NCI-H2107 treated with DMSO at 0.1 percent for 48 hours (cell line): Measurements from ENCODE around the gene KCNN4.

Experiments
- DNase-seq: peaks from one replicate; lab custom pipeline; 2025; ENCODE audit not compliant: unreplicated experiment; lab: John Stamatoyannopoulos, UW

KCNN4 gene

DNA sequence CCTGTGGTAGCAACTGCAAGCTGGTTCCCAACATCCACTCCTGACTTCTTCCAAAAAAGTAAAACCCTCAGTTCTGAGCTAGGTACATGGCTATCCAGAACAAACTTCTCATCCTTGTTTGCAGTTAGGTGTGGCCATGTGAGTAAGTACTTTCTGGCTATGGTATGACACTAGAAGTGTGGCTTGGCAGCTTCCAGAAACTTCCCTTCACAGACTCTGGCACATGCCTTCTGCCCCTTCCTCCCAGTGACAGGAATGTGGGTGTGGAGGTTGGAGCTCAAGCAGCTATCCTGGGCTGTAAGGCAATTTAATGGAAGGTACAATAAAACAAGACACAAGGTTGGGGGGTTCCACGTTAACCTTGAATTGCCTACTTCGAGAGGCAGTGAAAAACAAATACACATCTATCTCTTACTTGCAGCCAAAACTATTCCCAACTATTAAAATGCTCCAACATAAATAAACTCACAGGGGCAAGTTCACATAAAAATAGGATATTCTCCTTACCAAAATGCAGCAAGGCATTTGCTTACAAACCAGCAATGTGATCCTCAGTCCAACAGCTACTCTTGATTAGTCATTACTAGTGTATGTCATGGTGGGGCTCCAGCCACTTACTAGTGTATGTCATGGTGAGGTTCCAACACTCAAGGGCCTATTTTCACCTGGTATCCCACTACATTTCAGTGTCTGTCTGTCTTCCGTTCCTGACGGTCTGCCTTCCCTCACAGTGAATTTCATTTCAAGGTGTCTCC, 29.1 kb downstream of the KCNN4 start:
- no peak for DNase-seq

DNA sequence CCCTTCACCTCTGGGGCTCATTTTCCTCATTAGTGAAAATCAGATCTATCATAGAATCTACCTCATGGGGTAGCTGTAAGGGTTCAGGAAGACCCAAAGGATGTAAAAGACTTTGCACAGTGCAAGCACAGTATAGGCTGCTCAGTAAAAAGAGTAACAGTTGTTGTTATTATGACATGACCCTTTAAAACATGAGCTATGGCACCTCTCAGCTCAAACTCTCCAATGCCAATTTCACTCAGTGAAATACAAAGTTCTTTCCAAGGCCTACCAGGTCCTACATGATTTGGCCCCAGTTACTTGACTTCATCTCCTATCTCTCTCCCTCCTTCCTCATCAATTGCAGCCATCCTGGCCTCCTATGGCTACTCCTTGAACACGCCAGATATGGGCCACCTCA, 30.9 kb downstream of the KCNN4 start:
- no peak for DNase-seq

DNA sequence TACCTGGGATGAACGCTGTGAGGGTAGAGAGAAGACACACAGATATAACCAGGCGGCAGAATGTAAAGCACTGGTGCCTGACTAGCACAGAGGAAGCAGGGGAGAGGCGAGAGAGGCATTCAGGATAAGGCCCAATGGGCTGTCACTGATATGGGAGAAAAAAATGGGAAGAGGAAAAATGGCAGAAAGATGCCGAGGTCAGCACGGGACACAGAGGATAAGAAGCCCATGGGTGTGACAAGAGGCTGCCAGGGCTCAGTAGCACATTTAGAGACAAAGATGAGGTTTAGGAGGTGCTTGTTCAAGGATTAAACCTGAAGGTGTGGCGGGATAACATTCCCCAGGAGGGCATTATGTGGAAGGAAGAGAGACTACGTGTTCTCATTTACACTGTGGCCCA, 31.6 kb downstream of the KCNN4 start:
- DNase-seq = no peak

DNA sequence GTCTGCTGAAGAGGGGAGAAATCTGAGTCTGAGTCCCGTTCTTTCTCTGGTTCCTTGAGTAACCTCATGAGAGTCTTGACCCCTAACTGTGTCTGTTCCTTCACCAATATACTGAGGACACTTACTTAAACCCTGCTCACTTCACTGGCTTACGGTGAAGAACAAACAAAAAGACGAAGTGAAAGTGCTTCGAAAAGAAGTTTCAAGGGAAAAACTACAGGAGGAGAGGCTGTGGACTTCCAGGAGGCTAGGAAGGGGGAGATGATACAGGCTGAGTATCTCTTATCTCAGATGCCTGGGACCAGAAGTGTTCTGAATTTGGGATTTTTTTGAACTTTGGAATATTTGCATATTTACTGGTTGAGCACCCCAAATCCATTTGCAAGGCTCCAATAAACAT, 32.1 kb downstream of the KCNN4 start:
- DNase-seq = no peak

DNA sequence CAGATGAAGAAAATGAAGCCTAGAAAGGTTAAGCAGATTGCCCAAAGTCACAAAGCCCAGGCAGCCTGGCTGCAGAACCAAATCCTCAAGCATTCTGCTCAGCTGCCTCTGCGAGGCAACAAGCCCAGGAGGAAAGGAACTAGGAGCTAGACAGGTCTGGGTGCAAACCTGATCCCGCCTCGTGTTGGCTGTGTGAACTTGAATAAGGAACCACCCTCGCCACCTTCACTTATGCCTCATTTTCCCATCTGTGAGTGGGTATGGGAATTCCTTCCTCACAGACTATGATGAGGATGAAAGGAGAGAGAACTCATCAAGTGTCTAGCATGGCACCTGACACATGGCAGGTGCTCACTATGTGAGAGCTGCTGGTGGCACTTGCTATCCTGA, 32.6 kb downstream of the KCNN4 start:
- DNase-seq = no peak

DNA sequence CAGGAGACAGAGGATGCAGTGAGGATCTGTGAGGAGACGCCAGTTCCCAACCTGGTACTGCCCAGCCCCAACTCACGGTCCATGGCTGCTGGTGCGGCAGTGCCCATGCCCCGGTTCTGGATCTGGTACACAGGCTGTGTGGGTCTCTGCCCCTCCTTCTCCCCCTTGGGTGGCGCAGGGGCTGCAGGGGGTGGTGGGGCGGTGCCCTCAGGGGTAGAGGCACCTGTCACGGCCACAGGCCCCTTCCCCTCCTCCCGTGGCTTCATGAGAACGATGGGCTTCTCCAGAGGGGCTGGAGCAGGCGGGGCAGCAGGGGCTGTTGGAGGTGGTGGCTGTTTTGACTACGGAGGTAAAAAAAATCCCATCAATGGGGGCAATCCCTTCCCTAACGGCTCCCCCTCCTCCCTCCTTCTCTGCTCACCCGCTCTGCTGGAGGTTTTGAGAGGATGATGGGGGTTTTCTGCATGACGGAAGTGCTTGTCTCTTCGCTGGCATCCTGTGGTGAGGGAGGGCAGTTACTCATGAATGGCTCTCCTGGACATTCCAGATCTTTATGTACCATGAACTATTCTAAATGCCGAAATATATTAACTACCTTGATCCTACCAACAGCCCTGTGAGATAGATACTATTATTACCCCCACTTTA, 33.1 kb downstream of the KCNN4 start:
- DNase-seq = no peak

DNA sequence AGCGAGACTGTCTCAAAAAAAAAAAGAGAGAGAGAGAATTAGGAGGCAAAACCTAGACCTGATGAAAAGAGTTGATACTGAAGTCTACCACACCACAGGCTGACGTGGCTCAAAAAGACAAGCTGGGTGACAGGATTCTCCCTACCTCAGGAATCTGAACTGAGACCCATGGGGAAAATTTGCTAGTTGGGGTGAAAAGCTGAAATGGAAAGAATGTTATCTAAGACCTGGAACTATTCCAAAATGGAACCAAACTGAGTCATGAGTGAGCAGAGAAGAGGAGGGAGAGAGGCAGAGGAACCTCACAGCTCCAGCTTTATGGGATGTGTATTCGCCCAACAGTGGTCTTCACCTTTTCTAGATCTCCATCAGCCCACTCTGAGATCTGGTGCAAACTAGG, 37.7 kb downstream of the KCNN4 start:
- no peak for DNase-seq

DNA sequence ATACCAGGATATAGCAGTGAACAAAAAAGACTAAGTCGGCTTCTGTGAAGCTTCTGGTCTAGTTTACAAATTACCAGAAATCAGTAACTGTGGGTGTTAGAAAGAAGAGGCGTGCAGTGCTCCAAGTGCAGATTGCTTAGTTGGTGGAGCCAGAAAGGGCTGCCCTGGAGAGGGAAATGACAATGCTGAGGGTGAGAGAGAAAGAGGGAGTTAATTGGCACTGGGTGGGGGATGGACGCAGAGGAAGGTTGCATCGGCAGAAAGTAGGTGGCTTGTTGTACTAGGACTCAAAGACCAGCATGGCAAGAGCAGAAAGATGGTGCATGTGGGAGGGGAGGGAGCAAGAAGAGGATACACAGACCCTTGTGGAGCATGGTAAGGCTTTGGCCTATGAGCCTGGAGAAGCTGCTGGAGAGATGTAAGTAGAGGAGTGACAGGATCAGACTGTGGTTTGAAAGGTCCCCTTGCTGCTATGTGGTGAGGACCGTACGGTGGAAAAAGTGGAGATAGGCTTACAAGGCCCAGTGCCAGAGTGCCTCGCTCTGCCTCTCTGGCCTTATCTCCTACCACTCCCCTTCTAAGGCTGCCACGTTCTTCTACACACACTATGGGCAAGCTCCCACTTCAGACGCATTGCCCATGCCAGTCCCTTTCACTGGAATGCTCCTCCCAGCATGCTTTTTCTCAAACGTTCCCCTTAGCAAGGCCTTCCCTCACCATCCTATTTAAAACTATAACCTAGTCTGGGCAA, 39.5 kb downstream of the KCNN4 start:
- DNase-seq = no peak

DNA sequence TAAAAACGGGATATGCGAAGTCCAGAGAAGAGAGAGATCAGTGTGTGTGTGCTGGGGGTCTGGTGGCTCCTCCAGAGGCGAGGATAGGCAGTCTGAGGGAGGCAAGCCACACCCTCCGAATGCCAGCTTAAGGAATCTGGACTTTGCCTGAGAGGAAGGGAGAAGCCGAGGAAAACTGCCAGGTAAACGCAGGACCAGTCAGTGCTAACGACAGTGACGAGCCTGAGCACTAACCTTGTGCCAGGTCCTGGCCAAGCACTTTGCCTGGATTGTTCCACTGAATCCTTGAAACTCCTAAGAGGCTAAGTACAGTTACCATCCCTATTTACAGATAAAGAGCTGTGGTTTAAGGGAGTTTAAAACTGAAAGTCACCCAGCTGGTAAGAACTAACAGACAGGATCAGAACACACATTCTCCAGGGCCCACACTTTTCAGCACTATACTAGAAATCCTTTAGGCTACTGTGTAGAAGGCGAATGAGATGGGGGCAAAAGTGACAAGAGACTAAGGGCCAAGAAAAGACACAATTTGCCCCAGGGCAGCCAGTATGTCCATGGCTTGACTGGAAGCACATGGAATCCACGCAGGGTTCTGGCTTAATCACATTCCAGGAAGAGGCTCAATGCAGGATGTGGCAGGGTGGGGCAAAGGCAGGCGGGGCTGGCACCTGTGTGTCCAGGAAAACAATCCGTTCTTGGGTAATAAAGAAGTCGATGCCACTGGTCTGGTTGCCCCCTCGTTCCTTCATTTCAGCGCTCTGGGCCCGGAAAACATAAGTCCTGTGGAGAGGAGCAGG, 41.1 kb downstream of the KCNN4 start:
- DNase-seq = no peak

DNA sequence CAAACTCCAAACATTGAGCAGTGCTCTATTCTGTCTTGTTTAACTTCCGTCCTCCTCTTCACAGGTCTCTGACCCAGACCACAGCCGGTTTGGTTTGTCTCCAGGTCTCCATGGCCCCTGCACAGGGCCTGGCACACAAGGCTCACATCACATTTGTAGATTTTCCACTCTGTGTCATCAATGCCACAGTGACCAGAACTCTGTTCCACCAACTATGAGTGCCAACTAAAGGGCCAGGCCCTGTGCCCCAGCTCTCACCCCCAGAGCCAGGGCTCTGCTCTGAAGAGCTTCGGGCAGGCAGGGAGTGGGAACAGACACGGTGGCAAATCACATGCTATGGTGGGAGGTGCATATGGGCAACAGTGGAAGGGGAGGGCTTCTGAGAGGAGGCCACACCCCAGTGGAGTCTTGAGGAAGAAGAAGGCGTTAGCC, 42.0 kb downstream of the KCNN4 start:
- DNase-seq = no peak

DNA sequence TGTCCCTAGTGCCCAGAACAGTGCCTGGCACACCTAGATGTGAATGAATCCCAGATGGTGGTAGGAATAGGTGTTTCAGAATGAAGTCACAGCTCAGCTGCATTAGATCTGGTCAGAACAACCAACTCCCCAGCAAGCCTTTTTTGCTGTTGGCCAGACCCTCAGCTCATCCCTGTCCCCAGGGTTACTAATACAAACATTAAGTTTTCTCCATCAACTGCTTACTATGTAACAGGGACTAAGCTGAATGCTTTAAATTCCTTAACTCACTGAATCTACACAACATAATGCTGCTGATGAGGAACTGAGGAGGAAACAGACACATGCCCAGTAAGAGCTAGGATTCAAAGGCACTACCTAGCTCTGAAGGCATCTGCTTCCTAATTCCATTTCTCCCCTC, 44.8 kb downstream of the KCNN4 start:
- DNase-seq = no peak

DNA sequence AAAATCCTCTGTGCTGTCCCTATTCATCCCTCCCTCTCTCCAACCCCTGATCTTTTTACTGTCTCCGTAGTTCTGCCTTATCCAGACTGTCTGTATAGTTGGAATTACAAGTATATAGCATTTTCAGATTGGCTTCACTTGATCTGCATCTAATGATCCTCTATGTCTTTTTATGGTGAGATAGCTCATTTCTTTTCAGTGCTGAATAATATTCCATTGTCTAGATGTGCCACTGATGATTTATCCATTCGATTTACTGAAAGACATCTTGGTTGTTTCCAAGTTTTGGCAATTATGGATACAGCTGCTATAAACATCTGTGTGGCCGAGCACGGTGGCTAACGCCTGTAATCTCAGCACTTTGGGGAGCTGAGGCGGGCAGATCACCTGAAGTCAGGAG, 45.8 kb downstream of the KCNN4 start:
- no peak for DNase-seq

DNA sequence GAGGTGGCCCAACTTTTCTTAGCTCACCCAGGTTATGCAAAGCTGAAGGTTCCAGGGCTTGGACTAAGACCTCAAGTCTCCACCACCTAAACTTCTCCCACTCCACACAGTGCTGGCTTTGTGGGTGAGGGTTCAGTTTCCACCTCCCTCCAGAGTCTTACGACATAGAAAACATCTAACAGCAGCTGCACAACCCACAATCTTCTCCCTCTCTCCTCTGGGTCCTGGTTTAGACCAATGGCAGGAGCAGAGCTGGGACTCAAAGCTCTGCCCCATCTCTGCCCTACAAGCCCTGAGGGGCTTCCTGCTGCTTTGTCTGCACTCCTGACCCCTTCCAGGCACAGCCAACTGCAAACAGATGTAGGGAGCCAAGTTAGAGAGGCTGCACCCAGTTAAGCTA, 48.9 kb downstream of the KCNN4 start:
- DNase-seq = no peak

DNA sequence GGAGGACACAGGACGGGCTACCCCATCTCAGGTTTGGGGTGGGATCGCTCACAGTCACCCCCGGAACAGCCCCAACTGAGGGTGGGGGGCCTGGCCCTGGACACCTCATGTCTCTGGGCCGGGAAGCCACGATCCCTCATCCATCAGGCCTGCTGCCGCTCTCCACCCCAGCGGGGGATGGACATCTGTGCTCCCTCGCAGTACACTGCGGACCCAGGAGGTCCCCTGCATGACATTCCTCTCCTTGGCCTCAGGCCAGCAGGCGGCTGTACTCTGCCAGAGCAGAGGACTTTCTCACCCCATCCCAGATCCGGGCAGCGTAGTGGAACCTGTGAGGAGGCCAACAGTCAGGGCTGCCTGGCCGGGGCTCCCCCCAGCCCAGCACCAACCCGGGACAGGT, 49.4 kb downstream of the KCNN4 start:
- no peak for DNase-seq

DNA sequence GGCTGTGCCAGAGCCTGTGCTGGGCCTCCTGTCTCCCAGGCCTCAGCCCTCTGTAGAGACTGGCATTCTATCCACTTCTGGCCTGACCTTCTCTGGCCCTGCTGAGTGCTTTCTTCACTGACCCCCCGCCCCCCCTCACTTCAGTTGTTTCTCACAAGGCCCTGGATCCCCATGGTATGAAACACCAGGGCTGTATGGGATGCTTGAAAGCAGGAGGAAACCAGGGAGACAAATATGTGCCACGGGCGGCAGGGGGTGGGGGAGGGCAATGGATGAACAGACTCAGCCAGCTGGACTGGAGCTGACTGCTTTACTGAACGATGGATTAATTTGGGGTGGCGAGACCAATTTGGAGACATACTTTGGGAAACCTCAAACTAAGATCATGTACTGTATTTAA, 50.9 kb downstream of the KCNN4 start:
- no peak for DNase-seq

DNA sequence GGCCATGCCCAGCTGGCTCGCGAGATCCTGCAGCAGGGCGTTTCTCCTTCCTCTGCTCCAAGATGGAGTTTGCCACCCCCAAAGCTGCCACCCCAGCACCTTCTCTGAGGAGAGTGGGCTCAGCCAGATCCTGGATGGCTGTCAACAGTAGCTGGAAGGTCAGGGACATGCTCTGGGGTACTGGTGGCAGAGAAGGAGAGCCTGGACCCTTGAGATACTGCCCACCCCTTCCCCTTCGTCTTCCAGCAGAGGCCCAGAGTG, 53.2 kb downstream of the KCNN4 start:
- no peak for DNase-seq

DNA sequence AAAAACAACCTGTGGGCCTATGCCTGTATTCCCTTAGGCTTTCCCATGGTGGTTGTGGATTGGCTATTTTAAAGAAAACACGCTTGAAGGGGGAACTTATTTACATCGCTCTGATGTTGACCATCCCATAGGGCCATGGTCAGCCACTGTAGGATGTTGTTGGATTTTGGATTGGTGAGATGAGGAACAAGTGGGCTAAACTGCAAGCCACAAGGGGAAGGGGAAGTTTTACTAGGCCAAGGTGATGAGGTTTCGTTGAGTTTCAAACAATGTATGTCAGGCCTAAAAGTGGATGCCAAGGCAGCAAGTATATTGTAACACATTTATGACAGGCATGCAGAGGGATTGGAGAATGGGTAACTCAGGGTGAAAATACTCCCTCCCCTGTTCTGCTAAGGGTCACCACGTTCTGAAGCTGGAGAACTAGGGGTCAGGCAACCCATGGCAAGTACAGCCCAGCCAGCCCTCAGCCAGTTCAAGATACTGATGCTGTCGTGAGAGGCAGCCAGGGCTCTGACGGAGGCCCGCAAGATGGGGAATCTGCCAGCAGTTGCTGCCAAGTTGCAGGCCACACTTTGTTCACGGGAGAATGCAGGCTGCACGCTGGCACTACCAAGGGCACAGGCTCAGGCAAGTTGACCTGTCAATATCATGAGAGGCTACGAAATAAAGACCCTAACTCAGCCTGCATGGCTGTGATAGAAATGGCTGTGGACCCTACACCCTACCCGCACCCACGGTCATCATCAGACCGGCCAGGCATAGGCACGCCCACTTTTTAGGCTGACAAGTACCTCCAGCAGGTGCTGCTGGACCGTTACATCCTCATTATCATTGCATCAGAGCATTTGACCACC, 53.8 kb downstream of the KCNN4 start:
- DNase-seq = no peak

DNA sequence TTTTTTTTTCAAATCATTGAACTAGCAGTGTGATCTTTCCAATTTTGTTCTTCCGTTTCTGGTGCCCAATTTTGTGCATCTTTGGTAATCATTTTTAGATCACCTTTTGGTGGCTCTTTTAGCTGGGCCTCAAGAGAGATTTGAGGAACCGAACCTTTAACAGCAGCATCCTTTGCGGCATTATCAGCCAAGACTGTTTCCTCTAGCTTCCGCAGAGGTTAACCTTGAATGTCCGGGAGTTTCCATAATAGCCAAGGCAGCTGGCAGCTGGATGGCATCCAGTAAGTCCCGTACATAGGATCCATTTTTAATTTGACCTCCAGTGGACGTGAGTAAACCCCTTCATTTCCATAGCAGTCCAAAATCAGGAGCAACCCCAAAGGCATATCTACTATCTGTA, 55.3 kb downstream of the KCNN4 start:
- no peak for DNase-seq

DNA sequence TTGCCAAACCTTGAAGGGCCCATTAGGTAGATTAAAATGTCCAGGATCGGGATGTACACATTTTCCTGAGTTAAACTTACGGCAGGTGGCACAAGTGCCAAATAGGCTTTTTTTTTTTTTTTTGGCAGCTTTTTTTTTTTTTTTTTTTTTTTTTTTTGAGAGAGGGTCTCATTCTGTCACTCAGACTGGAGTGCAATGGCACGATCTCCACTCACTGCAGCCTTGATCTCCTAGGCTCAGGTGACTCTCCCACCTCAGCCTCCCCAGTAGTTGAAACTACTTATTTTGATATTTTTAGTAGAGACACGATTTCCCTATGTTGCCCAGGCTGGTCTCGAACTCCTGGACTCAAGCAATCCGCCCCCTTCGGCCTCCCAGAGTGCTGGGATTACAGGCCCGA, 55.9 kb downstream of the KCNN4 start:
- no peak for DNase-seq

DNA sequence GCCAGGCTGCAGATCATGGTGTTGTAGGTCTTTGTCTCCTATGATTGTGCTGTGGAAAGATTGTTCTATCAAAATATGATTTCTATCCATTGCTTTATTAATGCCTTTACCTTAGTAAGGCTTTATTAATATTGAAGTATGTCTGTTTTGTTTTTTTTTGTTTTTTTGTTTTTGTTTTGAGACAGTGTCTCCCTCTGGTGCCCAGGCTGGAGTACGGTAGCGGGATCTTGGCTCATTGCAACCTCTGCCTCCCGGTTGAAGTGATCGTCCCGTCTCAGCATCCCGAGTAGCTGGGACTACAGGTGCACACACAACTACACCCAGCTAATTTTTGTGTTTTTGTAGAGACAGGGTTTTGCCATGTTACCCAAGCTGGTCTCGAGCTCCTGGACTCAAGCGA, 57.2 kb downstream of the KCNN4 start:
- no peak for DNase-seq
